HUES64 (cell line): ENCODE measurements around the gene TRIM67.

ENCODE experiments used
- H3K27ac ChIP-seq: 2 replicates; pipeline ENCODE4 v1.7.0; 2013; ENCODE audit warnings: low read depth, low read length, inconsistent platforms
- H3K27me3 ChIP-seq: 2 replicates; pipeline ENCODE4 v1.6.1; 2013; ENCODE audit warnings: mild to moderate bottlenecking, low read length; ENCODE audit not compliant: insufficient read depth
- H3K36me3 ChIP-seq: 2 replicates; pipeline ENCODE4 v1.6.1; 2013; ENCODE audit warnings: mild to moderate bottlenecking, low read length; ENCODE audit not compliant: insufficient read depth
- H3K4me1 ChIP-seq: 2 replicates; pipeline ENCODE4 v1.6.1; 2013; ENCODE audit warnings: mild to moderate bottlenecking, low read length, moderate library complexity; ENCODE audit not compliant: insufficient read depth
- H3K4me3 ChIP-seq: 2 replicates; pipeline ENCODE4 v1.5.1; 2013; ENCODE audit warnings: mild to moderate bottlenecking, low read length, moderate library complexity
- H3K9ac ChIP-seq: 2 replicates; pipeline ENCODE4 v1.6.1; 2013; ENCODE audit warnings: mild to moderate bottlenecking, low read depth, low read length
- H3K9me3 ChIP-seq: 2 replicates; pipeline ENCODE4 v1.6.1; 2013; ENCODE audit warnings: low read depth, low read length; ENCODE audit not compliant: insufficient read depth
- WGBS: fragments of 150-250, 120-280 bp; methylation state at CpG from one replicate; pipeline ENCODE4 v1.1.7; 2013; ENCODE audit warnings: missing lambda C conversion rate; 5-methylcytosine and 5-hydroxymethylcytosine counted together

TRIM67 gene

GRCh38 chr1:231185391-231185790, 23.5 kb downstream of the TRIM67 start:
- no peaks in the 10 kb centered on the region for H3K36me3 ChIP-seq
- no peaks in the 10 kb centered on the region; the same call in 1 of the 2 replicates for H3K9me3 ChIP-seq
- no peak overlapping the region for H3K4me3 ChIP-seq
- no peak overlapping the region for H3K27ac ChIP-seq
- H3K4me1 ChIP-seq = peaks cover 12% of the 10 kb centered on the region; the same call in 1 of the 2 replicates
- WGBS = 93% methylated on average over 11 of the region's 11 CpGs
- peaks cover 19% of the 10 kb centered on the region; the same call in 1 of the 2 replicates for H3K27me3 ChIP-seq
- no peak overlapping the region for H3K9ac ChIP-seq

- no peak overlapping the region for H3K4me3 ChIP-seq
- no peaks in the 10 kb centered on the region for H3K36me3 ChIP-seq
- no peak overlapping the region for H3K27ac ChIP-seq
- H3K9me3 ChIP-seq = no peaks in the 10 kb centered on the region; the same call in 1 of the 2 replicates
- H3K27me3 ChIP-seq = peaks cover 19% of the 10 kb centered on the region; the same call in 1 of the 2 replicates
- H3K4me1 ChIP-seq = peaks cover 12% of the 10 kb centered on the region; the same call in 1 of the 2 replicates
- H3K9ac ChIP-seq = no peak overlapping the region
- WGBS = 92% methylated on average over 11 of the region's 11 CpGs
These were observed 24.7 kb downstream of the TRIM67 start for GRCh38 chr1:231186356-231187115.

GRCh38 chr1:231187571-231187970, 25.7 kb downstream of the TRIM67 start:
- WGBS = 81% methylated on average over 9 of the region's 10 CpGs
- Histone ChIP-seq H3K27me3 (peaks cover 19% of the 10 kb centered on the region; the same call in 1 of the 2 replicates), H3K9ac (no peak overlapping the region), H3K27ac (no peak overlapping the region), H3K36me3 (no peaks in the 10 kb centered on the region), H3K4me3 (no peak overlapping the region), H3K4me1 (peaks cover 12% of the 10 kb centered on the region; the same call in 1 of the 2 replicates), H3K9me3 (no peaks in the 10 kb centered on the region; the same call in 1 of the 2 replicates)

GRCh38 chr1:231188072-231188471, 26.2 kb downstream of the TRIM67 start:
- Histone ChIP-seq H3K27ac (no peak overlapping the region), H3K27me3 (peaks cover 19% of the 10 kb centered on the region; the same call in 1 of the 2 replicates), H3K9me3 (no peaks in the 10 kb centered on the region; the same call in 1 of the 2 replicates), H3K9ac (no peak overlapping the region), H3K36me3 (no peaks in the 10 kb centered on the region), H3K4me3 (no peak overlapping the region), H3K4me1 (peaks cover 12% of the 10 kb centered on the region; the same call in 1 of the 2 replicates)
- WGBS = 54% methylated on average over 3 of the region's 3 CpGs

GRCh38 chr1:231188768-231189167, 26.9 kb downstream of the TRIM67 start:
- Histone ChIP-seq H3K27me3 (peaks cover 19% of the 10 kb centered on the region; the same call in 1 of the 2 replicates), H3K9me3 (no peaks in the 10 kb centered on the region; the same call in 1 of the 2 replicates), H3K4me1 (peaks cover 6% of the 10 kb centered on the region; the same call in 1 of the 2 replicates), H3K9ac (no peak overlapping the region), H3K27ac (no peak overlapping the region), H3K4me3 (no peak overlapping the region), H3K36me3 (no peaks in the 10 kb centered on the region)
- 91% methylated on average over 7 of the region's 7 CpGs for WGBS

- Histone ChIP-seq H3K36me3 (no peaks in the 10 kb centered on the region), H3K9me3 (no peaks in the 10 kb centered on the region; the same call in 1 of the 2 replicates), H3K27ac (no peak overlapping the region), H3K27me3 (peaks cover 19% of the 10 kb centered on the region; the same call in 1 of the 2 replicates), H3K4me3 (no peak overlapping the region), H3K9ac (no peak overlapping the region), H3K4me1 (0 out of 2 replicates have a peak, but pooled peaks cover under 1% of the 10 kb centered on the region)
- 95% methylated on average over 5 of the region's 5 CpGs for WGBS
These were observed 27.9 kb downstream of the TRIM67 start for GRCh38 chr1:231189683-231190270.

GRCh38 chr1:231190456-231190855, 28.6 kb downstream of the TRIM67 start:
- peaks cover 22% of the 10 kb centered on the region; the same call in 1 of the 2 replicates for H3K27me3 ChIP-seq
- H3K36me3 ChIP-seq = no peaks in the 10 kb centered on the region
- no peak overlapping the region for H3K4me3 ChIP-seq
- 95% methylated on average over 10 of the region's 10 CpGs for WGBS
- no peak overlapping the region for H3K27ac ChIP-seq
- H3K4me1 ChIP-seq = no peaks in the 10 kb centered on the region
- no peak overlapping the region for H3K9ac ChIP-seq
- H3K9me3 ChIP-seq = no peaks in the 10 kb centered on the region; the same call in 1 of the 2 replicates

GRCh38 chr1:231192620-231193163, 30.8 kb downstream of the TRIM67 start:
- Histone ChIP-seq H3K36me3 (no peaks in the 10 kb centered on the region), H3K9ac (no peak overlapping the region), H3K27me3 (peaks cover 14% of the 10 kb centered on the region; the same call in 1 of the 2 replicates), H3K9me3 (no peaks in the 10 kb centered on the region; the same call in 1 of the 2 replicates), H3K4me1 (no peaks in the 10 kb centered on the region), H3K4me3 (no peak overlapping the region), H3K27ac (no peak overlapping the region)
- WGBS = 89% methylated on average over 12 of the region's 12 CpGs

- Histone ChIP-seq H3K27me3 (peaks cover 8% of the 10 kb centered on the region; the same call in 1 of the 2 replicates), H3K36me3 (no peaks in the 10 kb centered on the region), H3K9me3 (no peaks in the 10 kb centered on the region; the same call in 1 of the 2 replicates), H3K27ac (no peak overlapping the region), H3K9ac (no peak overlapping the region), H3K4me1 (no peaks in the 10 kb centered on the region), H3K4me3 (no peak overlapping the region)
- WGBS = 75% methylated on average over 10 of the region's 10 CpGs
These were observed 32.0 kb downstream of the TRIM67 start for GRCh38 chr1:231193710-231194340.

GRCh38 chr1:231194476-231194842, 32.6 kb downstream of the TRIM67 start:
- Histone ChIP-seq H3K4me1 (no peaks in the 10 kb centered on the region), H3K9me3 (no peaks in the 10 kb centered on the region; the same call in 1 of the 2 replicates), H3K4me3 (no peak overlapping the region), H3K27me3 (peaks cover 13% of the 10 kb centered on the region), H3K36me3 (no peaks in the 10 kb centered on the region), H3K27ac (no peak overlapping the region), H3K9ac (no peak overlapping the region)
- 86% methylated on average over 2 of the region's 2 CpGs for whole genome bisulfite sequencing
